Suprapubic skin (tissue), 4 donors: ENCODE results near the gene OR2F2.

ENCODE experiments used
- POLR2A ChIP-seq, 2 donors: fragments of 450-650 bp; IDR thresholded peaks; one replicate each; pipeline ENCODE4 v1.6.1; 2017; ENCODE audit warnings: antibody characterized with exemption in 2 of 2, mild to moderate bottlenecking in 2 of 2, moderate library complexity in 2 of 2
- POLR2AphosphoS5 ChIP-seq, 3 donors: sonication (generic); formaldehyde crosslinking; IDR thresholded peaks; one replicate each; pipeline ENCODE4 v1.6.1; 2017; ENCODE audit warnings: antibody characterized with exemption in 3 of 3
- TF ChIP-seq, protein P1 (sequence below), 2 donors: fragments of 200-600 bp in 1 of 2; fragments of 450-650 bp in 1 of 2; sonication (generic) in 1 of 2; IDR thresholded peaks; one replicate each; pipeline ENCODE4 v1.5.1; 2016 to 2019; ENCODE audit warnings: antibody characterized with exemption in 2 of 2, mild to moderate bottlenecking in 1 of 2, moderate library complexity in 1 of 2

DNA sequence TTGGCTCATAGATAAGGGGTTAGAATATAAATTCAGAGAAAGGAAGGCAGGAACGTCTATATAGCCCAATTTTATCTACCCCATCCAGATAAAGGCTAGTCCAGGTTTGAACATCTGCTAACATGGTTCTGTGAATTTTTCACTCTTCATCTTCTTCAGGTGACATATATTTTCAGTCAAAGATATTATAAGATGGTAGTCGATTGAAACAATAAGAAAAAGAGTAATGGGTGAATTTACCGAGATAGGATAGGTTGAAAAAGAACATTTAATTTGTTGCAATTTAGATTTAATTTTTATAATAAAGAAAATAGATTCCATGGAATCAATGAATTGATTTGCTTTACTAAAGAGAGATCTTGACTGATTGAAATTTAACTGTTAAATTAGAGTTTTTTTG lies 19.5 kb downstream of the OR2F2 start, which contains the start of gene OR2F1:
- TF ChIP-seq, protein P1, sequence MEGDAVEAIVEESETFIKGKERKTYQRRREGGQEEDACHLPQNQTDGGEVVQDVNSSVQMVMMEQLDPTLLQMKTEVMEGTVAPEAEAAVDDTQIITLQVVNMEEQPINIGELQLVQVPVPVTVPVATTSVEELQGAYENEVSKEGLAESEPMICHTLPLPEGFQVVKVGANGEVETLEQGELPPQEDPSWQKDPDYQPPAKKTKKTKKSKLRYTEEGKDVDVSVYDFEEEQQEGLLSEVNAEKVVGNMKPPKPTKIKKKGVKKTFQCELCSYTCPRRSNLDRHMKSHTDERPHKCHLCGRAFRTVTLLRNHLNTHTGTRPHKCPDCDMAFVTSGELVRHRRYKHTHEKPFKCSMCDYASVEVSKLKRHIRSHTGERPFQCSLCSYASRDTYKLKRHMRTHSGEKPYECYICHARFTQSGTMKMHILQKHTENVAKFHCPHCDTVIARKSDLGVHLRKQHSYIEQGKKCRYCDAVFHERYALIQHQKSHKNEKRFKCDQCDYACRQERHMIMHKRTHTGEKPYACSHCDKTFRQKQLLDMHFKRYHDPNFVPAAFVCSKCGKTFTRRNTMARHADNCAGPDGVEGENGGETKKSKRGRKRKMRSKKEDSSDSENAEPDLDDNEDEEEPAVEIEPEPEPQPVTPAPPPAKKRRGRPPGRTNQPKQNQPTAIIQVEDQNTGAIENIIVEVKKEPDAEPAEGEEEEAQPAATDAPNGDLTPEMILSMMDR (IDR thresholded peaks at IDR 0.05): no peak
- no peak for TF ChIP-seq POLR2A (IDR thresholded peaks at IDR 0.05)
- no peak for TF ChIP-seq POLR2AphosphoS5 (IDR thresholded peaks at IDR 0.05)
